ENCODE measurements around the gene SKIDA1.

The SKIDA1 gene

GRCh38 chr10:21511095-21511570 is 14.3 kb downstream of the SKIDA1 start:
- no peaks in the 10 kb centered on the region for H3K27me3 ChIP-seq (ENCODE audit: insufficient read depth, poor library complexity, severe bottlenecking)
- TF ChIP-seq REST (IDR thresholded peaks at IDR 0.05; ENCODE audit: insufficient replicate concordance, low read depth) (no peak), GABPA (IDR thresholded peaks at IDR 0.05; ENCODE audit: low read depth) (no peak), SPI1 (IDR thresholded peaks at IDR 0.05; ENCODE audit: borderline replicate concordance, low read depth) (no peak), CTCF (IDR thresholded peaks at IDR 0.05; ENCODE audit: insufficient read depth, low read length) (no peak), POLR2AphosphoS5 (IDR thresholded peaks at IDR 0.05; ENCODE audit: low read depth) (no peak)
- H3K4me3 ChIP-seq (replicated peaks; ENCODE audit: insufficient read depth, low read length): no peak overlapping the region
- no peak for DNase-seq (ENCODE audit: low read depth in 1 of 2, low spot score in 1 of 2)
- H3K27ac ChIP-seq (replicated peaks): no peak overlapping the region

- no peak for DNase-seq (ENCODE audit: low read depth in 1 of 2, low spot score in 1 of 2)
- Histone ChIP-seq H3K27ac (replicated peaks) (no peak overlapping the region), H3K4me3 (replicated peaks; ENCODE audit: insufficient read depth, low read length) (no peak overlapping the region), H3K27me3 (ENCODE audit: insufficient read depth, poor library complexity, severe bottlenecking) (no peaks in the 10 kb centered on the region)
- TF ChIP-seq CTCF (IDR thresholded peaks at IDR 0.05; ENCODE audit: insufficient read depth, low read length): no peak
- no peak for TF ChIP-seq SPI1 (IDR thresholded peaks at IDR 0.05; ENCODE audit: borderline replicate concordance, low read depth)
- no peak for TF ChIP-seq GABPA (IDR thresholded peaks at IDR 0.05; ENCODE audit: low read depth)
- TF ChIP-seq REST (IDR thresholded peaks at IDR 0.05; ENCODE audit: insufficient replicate concordance, low read depth): no peak
- TF ChIP-seq POLR2AphosphoS5 (IDR thresholded peaks at IDR 0.05; ENCODE audit: low read depth): no peak
Observed at GRCh38 chr10:21510241-21511094, 15.0 kb downstream of the SKIDA1 start.

- TF ChIP-seq REST (IDR thresholded peaks at IDR 0.05; ENCODE audit: insufficient replicate concordance, low read depth) (no peak), GABPA (IDR thresholded peaks at IDR 0.05; ENCODE audit: low read depth) (no peak), CTCF (IDR thresholded peaks at IDR 0.05; ENCODE audit: insufficient read depth, low read length) (no peak), POLR2AphosphoS5 (IDR thresholded peaks at IDR 0.05; ENCODE audit: low read depth) (no peak), SPI1 (IDR thresholded peaks at IDR 0.05; ENCODE audit: borderline replicate concordance, low read depth) (no peak)
- DNase-seq (ENCODE audit: low read depth in 1 of 2, low spot score in 1 of 2): no peak
- Histone ChIP-seq H3K27ac (replicated peaks) (no peak overlapping the region), H3K4me3 (replicated peaks; ENCODE audit: insufficient read depth, low read length) (no peak overlapping the region), H3K27me3 (ENCODE audit: insufficient read depth, poor library complexity, severe bottlenecking) (no peaks in the 10 kb centered on the region)
Observed at GRCh38 chr10:21509341-21510240, 15.9 kb downstream of the SKIDA1 start.
